ENCODE data around the gene CABLES2.

CABLES2 gene

GRCh38 chr20:62403331-62403730, 3.8 kb downstream of the CABLES2 start:
- DNase-seq = no peak

GRCh38 chr20:62402456-62403150, 4.5 kb downstream of the CABLES2 start:
- no peak for DNase-seq

GRCh38 chr20:62401331-62401779, 5.7 kb downstream of the CABLES2 start:
- no peak for DNase-seq

GRCh38 chr20:62400541-62400940, 6.5 kb downstream of the CABLES2 start:
- DNase-seq = no peak

GRCh38 chr20:62400021-62400420, 7.1 kb downstream of the CABLES2 start:
- DNase-seq = no peak

- DNase-seq = no peak
These were observed 8.8 kb downstream of the CABLES2 start for GRCh38 chr20:62398120-62398821.

GRCh38 chr20:62396367-62397239, 10.5 kb downstream of the CABLES2 start:
- DNase-seq = no peak

GRCh38 chr20:62395311-62396242, 11.5 kb downstream of the CABLES2 start:
- DNase-seq = no peak

GRCh38 chr20:62394248-62395245, 12.5 kb downstream of the CABLES2 start:
- no peak for DNase-seq

- no peak for DNase-seq
These were observed 13.3 kb downstream of the CABLES2 start for GRCh38 chr20:62393830-62394229.

- no peak for DNase-seq
These were observed 13.8 kb downstream of the CABLES2 start for GRCh38 chr20:62393335-62393665.

- DNase-seq = no peak
These were observed 14.3 kb downstream of the CABLES2 start for GRCh38 chr20:62392621-62393334.

GRCh38 chr20:62392077-62392418, 15.0 kb downstream of the CABLES2 start:
- DNase-seq = no peak

- no peak for DNase-seq
These were observed 15.7 kb downstream of the CABLES2 start for GRCh38 chr20:62391165-62392076.

- DNase-seq = no peak
These were observed 16.5 kb downstream of the CABLES2 start for GRCh38 chr20:62390317-62391164.

- no peak for DNase-seq
These were observed 17.4 kb downstream of the CABLES2 start for GRCh38 chr20:62389601-62390087.

- peak; percentile 53 for DNase-seq
These were observed 18.1 kb downstream of the CABLES2 start for GRCh38 chr20:62388839-62389600.
